A549 treated with CpdA at 1 μM for 4 hours (cell line): ENCODE measurements around the gene DEGS1. TPM values are rescaled to one million over a fixed set of nuclear protein-coding genes. Genes with fewer than 3 reads are reported as not detected.

ENCODE experiments used
- total RNA-seq: library from RNA; stranded (reverse); fragments of 200-300 nt; extraction: Qiagen RNA extraction; gene quantifications from 5 replicates; pipeline ENCODE4 v1.2.3, GENCODE V29; 2022; ENCODE audit warnings: low read depth

Gene DEGS1
- 123 to 141 TPM (median 129 TPM) in 5 replicates for total RNA-seq

GRCh38 chr1:224182866-224183590, at the start of gene DEGS1:
DEGS1 (plus strand) TSS chr1:224183240; CDS start chr1:224183337, 97 bp downstream.

Other genes with a start within 250 kb of the DEGS1 start
- 22.9 to 28.6 TPM (median 25.7 TPM) in 5 replicates for gene FBXO28, start 69.1 kb upstream of the DEGS1 start, total RNA-seq
- gene NVL, start 146.9 kb downstream of the DEGS1 start, total RNA-seq, result 18.4 to 25.0 TPM (median 19.8 TPM) in 5 replicates
- 91.5 to 106 TPM (median 100 TPM) in 5 replicates for gene CNIH4, start 173.6 kb downstream of the DEGS1 start, total RNA-seq